Fibroblast of the conjunctiva (primary cell): ENCODE measurements around the gene GSN.
A peak's percentile ranks its signal among the peaks of the same experiment; 100 is the strongest.

Experiments
- DNase-seq: peaks from one replicate; pipeline ENCODE4 v3.0.0-alpha.2; 2010; ENCODE audit warnings: low read depth

GSN gene

DNA sequence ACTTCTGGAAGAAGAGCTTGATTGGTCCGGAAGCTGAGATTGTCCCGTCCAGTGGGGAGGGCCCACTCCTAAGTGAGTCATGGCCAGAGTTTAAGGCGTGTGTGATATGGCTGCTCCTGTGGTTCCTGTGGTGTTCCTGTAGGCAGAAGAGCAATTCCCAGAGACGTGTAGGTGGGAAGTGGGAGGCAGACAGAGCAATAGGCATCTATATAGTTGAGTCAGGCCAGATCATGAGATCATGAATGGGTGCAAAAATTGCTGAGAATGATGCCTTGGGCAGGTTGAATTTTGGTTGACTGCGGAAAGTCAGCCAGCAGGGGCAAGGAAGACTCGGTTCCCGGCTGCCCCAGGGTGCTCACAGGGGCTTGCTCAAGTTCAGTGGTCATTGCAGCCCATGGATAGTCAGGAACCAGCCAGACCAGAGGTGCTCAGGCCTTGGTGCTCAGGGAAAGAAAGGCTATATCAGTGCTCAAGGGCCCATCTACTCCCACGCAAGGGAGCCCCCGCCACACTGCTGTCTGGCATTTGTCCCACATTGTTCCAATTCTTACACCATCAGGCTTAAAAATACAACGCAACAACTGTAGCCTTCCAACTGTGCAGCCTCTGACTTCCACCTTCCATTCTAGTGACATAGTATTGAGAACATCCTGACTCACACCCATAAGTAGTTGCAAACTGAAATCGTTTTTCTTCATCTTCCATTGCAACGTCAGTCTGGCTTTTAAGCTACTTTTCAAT lies 21.0 kb upstream of the GSN start:
- peak; percentile 73 for DNase-seq

DNA sequence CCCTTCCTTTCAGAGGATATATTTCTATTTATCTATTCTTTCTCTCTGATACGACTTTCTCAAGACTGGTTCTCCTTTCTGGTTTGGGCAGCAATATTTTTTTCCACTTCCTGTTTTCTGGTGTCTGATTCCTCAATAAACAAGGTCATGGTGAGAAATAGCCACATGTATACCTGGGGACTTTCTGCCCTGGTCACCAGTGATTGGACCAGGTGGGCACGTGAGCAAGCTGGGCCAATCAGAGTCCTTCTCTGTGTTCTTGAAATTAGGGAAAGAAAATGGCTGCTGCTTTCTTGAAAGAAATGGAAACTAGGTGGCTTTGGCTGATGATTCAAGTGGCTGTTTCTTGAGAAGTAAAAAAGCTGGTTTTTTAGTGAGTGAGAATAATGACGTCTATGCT lies 18.4 kb upstream of the GSN start:
- DNase-seq = no peak

DNA sequence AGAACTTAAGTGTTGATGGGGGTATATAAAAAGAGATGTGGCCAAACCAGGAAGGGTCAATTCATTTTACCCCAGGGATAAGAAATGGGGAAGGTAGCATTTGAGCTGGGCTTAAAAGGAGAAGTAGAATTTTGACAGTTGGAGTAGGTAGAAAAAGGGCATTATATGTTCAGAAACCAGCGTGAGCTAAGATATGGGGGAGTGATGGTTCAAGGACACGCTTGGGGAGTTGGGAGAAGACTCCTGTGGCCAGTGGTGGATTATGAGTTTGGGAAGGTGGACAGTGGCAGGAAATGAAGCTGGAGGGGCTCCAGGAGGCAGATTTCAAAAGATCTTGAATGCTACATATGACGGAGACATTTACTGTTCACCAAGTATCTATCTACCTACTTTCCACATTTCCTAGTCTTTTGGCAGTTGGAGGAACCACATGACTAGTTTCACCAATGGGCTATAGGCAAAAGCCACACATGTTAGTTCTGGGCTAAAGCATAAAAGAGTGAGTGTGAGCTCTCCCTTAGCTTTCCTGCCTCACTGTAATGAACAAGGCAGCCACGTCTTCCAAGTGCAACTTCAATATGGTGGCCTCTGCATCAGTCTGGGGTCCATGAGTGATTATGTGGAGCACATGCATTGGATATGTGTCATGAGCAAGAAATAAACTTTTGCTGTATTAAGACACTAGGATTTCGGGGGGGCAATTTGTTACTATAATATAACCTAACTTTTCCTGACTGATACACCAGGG lies 15.7 kb upstream of the GSN start:
- DNase-seq = no peak

DNA sequence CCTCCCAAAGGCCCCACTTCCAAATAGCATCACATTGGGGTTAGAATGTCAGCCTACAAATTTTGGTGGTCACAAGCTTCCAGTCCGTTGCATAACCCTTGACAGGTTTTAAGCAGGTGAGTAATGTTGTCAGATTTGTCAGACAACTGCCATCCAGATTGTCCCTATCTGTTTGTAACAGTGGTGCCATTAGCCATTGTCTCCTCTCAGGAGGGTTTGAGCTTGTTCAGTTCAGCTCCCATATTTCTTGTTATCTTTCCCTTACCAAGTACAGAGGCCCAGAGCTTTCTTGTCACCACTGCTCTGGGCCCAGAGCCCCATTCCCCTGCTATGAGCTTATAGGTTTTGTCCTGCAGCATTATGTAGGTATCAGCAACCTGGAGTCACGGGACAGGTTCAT lies 14.8 kb upstream of the GSN start:
- DNase-seq = no peak

DNA sequence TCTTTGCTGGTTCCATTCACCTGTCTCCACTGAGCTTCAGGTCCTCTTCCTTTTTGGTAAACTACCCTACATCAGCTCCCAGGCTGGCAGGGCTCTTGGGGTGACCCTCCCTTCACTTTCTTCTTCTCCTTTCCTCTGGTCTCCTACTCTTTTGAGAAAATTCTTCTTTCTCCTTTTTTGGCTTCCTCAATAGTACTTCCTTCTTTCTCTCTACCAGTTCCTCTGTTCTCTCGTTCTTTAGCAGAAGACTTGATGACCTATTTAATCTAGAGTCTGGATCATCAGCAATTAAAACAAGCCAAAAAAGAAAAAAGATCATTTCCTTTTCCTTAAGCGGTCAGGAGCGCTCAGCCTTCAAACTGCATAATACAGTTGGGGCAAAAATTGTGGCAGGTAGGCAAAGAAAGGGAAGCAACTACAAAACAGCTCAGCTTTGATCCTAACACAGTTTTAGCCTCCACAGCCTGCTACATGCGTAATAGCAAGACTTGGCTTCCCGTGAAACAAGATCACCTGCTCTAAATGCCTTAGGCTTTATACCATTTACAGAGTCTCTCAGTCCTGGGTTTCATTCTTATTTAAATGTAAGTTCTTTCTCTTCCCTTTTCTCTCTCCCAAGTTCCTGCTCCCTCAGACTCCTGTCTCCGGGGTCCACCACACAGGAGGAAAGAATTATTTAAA lies 14.0 kb upstream of the GSN start:
- no peak for DNase-seq

DNA sequence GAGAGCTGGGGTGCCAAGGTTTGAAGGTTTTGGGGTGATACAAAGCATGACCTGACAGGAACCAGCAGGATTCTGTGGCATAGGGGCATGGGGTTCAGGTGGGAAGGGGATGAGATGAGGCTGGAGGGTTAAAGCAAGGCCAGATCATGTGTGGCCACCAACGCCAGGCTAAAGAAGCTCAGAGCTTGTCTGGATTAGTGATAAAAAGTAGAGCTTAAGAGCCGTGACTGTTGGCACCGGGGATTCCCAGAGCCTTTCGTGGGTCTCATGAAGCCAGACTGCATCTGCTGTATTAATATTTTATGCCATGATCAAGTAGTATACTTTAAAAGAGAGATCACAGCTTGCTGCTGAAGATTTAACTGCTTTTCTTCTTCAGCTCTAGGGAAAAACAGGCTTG lies 8.5 kb upstream of the GSN start:
- DNase-seq = no peak

DNA sequence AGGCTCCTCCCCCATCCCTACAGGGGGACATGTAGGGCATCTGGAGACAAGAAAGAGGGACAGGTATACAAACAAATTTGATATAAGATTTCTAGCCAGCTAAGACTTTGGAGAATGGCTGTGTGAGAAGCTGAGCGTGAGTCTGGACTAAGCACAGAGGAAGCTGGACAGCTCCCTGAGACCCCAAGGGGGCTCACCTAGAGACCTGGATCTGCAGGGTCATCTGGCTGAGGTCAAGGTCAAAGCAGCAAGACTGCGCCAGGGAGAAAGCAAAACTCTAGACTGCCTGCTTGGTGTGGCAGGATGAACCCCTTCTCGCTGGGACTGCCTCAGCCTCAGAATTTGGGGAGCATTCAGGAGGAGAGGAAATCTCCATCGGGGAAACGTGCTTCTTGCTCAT lies 8.0 kb upstream of the GSN start:
- DNase-seq = no peak

DNA sequence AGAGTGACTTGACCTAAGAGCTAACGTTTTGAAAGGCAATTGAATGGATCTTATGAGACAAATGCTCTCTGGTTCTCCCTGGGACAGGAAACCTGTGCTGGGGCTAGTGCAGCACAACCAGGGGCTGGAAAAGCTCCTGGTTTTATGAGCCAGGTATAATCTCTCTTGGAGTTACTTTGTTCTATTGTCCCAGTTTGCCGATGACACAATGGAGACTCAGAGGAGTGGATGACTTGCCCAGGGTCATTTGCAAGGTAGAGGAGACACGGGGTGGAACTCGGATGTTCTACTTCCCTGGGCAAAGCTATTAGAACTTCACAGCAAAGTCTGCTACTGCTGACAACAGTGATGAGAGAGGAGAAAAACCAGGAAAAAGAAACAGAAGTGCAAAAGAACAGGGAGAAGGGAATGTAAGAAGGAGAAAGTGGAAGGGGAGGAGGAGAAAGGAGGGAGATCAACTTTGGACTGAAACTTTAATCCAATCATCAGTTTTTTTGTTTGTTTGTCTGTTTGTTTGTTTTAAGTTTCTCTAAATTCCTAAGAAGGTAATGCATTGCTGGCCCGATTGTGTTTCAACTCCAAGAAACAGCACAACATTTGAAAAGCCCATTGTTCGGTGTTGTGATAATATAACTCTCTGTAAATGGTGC lies 7.4 kb upstream of the GSN start:
- no peak for DNase-seq

DNA sequence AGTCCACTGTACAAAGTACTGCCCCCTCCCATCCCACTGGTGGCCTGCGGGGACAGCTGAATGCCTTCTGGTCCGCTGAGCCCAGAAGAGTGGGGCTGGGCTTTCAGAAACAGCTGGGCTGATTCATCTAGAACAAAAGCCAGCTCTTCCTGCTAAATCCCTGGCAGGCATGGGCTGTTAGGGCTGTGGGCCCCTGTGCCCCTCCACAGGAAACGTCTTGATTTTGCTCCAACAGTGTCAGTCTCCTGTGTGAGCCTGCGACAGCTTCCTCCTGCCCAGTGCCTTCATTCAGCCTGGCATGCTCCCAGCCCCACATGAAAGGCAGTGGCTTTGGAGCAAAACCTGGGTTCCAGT lies 6.9 kb upstream of the GSN start:
- DNase-seq = no peak

DNA sequence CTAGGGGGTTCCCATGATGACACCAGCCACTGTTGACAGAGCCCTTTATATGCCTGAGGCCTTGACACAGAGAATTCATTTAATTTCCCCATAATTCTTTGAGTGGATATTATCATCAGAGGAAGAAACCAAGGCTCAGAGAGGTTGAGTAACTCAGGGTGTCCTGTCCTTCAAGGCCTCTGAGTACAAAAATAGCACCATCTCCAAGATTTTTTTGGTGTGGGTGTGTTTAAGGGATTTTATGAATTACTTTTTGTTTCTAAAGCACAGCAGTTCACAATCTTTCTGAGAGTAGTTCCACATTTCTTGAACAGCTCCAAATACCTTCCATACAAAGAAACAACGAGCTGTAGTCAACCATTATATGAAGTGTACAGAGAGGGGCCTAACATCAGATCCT lies 6.2 kb upstream of the GSN start:
- no peak for DNase-seq

DNA sequence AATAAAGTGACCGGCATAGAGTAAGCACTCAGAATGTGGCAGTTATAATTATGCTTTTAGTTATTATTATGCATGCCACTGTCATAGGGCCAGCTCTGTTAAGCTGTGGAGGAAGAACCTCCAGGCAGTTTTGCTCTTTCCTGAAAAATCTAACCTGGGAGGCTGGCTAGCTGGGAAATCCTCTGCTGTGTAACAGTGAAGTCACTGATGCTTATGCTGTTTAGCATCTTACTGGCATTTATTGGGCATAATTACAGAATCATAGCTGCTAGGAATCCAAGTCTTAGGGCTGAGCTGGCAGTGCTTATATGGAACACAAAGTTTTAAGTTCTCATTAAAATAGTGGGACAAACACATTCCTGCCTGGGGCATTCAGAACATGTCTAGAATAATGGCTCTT lies 5.5 kb upstream of the GSN start:
- no peak for DNase-seq

DNA sequence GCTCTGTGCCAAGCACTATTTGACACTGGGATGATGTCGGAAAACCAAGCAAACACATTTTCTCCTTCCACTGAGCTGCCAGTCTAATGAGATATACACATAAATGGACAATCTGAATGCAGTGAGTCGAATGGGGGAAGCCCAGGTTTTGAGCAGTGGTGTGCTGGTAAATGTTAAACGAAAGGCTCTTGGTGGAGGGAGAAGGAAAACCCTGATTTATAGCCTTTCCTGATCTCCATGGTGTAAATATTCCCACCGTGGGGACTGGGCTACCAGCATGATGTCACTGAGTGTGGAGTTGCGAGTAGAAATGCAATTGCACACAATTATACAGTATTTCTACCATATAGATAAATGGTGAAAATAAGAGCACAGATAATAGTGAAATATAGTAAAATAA lies 5.0 kb upstream of the GSN start:
- no peak for DNase-seq

DNA sequence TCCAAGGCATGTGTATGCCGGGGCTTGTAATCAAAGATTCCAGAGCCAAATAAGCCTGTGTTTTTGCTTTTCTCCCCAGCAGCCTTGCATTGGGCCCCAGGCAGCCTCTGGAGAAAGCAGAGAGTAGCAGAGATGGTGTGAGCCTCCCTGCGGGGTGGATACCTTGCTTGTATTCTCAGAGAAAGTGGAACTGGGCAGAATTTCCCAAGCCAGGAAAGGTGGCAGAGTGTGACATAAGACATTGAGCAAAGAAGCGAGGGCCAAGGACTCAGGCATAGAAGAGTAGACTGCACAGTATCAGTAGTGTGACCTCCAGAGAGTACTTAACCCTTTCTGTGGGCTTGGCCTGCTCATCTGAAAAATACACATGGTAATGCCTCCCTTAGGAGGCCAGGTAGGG lies 1.6 kb upstream of the GSN start:
- DNase-seq = no peak

DNA sequence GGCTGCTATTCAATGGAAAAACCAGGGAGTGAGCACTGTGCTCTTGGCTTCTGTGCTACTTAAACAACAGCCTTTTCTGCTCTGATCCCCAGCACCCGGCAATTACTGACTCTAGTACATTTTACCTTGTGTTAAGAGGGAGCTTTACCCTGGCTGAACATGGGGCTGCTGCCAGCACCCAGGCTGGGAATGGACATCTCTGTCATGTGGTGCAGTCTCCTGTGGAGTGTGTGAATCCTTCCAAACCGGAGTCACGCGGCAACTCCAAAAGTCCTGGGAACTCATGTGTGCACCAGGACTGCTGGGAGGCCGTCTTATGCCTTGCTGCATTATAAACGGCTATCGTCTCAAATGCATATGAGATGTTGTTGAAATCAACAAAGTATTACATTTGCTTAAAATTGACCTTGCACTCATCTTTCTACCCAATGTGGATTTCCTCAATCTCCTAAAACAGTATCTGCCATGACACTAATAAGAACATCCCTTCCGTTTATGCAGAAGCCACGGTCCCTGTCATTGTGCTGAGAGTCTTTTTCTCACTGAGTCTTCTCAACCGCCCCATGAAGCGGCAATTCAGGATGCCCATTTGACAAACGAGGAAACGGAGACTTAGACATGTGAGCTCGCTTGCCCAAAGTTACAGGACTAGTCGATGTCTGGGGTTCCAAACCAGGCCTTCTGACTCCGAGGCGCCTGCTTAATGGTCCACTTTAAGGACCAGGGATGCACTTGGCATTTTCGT lies 884 bp upstream of the GSN start:
- no peak for DNase-seq

DNA sequence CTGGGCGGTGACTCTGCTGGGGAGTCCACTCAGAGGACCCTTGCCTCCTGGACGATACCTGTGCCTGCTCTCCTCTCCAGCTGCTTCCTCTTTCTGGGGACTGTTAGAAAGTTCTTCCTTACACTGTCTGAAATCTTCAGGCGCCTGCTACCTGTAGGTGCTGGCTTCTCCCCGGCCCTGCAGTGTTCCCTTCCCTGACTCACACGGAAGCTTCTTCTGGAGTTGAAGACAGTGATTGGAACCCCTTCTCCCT lies 562 bp downstream of the GSN start:
- no peak for DNase-seq

DNA sequence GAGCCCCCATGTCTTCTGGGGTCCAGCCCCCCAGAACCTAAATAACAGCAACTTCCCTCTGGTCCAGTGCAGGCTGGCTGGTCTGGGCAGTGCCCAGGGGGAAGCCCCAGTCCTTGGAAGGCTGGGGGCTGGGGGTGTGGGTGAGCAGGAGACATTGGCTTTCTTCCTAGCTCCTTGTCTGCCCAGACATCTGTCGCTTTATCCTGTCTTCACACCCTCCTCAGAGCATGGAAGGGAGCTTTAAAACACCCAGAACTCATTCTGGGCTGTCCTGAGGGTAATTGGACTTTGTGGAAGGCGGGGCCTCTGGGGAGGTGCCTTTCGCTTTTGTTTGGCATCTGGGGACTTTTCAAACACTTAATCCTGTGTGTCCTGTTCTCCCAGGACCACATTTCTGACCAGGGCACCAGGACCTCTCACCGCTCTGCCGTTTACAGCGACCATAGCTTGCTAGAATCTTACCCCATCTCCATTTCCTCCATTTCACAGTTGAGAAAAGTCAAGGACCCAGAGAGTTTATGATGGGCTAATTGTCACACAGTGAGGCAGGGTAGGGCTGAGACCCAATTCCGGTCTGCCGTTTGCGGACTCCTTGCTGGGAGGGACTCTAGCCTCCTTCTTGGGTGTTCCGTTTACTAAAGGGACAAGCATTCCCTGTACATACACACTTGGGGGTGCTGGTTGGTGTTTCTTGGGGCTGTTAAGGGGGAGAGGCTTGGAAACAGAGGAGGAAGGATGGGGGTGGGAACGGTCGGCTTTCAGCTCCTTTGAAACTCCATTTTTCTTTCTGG lies 1.1 kb downstream of the GSN start:
- no peak for DNase-seq

DNA sequence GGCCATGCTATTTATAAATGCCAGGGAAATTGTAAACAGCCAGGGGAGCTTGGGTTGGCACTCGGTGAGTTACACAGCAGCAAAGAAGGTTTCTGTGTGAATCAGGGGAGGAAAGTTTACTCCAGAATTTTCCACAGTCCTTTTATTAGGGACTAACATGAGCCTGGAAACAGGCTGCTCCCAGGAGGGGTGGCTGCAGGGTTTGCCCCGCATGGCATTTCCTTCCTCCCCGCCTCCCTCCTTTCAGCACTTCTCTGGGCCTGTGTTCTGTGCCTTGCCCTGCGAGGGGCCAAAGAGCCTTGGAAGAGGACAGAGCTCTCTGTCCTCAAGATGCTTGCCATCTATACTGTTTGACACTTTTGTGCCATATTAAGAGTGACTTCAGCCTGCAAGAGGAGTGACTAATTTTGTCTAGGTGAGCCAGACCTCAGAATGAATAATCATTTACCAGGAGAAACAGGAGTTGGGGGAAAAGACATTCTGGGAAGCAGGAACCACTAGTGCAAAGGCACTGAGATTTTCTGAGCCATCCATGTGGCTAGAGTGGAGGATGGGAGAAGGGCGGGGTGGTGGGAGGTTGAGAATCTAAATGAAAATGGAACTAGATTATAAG lies 1.8 kb downstream of the GSN start:
- no peak for DNase-seq

DNA sequence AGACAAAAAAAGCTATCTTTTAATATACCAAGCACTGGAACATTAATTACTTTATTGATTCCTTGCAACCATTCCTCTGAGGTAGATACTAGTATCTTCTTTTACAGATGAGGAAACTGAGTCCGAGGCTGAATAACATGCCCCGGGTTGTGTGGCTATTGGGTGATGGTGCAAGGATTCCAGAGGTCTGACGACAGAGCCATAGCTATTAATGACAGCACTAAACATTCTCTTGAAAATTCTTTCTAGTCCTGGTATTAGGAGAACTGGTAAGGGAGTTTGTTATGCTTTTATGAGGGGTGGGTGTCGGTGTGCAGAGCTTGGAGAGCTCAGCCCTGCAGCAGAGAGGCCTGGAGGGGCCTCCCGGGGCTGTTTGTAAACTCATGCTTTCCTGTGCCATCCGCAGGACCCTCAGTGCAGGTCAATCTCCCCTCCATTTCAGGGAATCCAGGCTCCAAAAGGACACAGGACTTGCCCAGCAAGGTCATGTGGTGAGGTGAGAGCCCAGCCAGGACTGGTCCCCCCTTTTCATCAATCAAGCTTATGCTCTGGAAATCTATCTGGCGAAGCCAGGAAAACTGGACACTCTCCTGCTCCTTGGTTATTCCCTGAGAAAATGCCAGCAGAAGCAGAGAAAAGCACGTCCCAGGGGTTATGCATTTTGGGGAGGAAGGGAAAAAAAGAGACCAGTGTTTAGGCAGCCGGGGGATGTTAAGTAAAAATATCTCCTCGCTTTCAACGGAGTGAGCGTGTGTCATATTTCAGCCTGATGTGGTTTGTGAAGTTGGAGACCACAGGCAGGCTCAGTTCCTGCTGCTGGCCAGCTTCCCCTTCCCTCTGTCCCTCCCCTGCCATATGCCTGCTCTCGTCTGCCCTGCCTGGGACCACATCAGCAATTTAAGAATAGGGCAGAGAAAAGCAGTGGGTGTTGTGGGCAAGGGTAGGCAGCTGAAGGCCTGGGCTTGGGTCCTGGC lies 3.7 kb downstream of the GSN start:
- no peak for DNase-seq

DNA sequence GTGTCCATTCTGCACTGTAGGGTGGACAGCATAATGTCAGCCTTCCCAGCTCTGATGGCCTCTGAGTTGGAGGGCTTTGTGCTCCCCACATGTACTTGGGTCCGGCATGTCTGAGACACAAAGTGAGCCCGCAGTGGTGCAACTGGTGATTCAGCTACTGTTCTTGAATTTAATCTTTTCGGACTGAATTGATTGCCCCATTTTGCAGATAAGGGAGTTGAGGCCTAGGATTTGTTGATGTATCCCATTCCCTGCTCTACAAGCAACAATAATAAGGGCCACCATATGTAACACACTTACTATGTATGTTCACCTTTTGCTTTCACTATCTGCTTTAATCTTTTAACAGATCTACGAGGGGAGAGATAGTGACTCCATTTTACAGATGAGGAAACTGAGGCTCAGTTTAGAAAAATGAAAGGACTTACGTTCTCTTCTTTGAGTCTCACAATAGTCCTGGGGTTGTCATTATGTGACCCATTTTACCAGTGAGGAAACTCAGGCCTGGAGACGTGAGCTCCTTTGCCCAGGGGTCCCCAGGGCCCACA lies 4.5 kb downstream of the GSN start:
- DNase-seq = no peak
